Mesothelial cell of epicardium (in vitro differentiated cells): ENCODE measurements around the gene PTPDC1. TPM values are rescaled to one million over a fixed set of nuclear protein-coding genes. Genes with fewer than 3 reads are reported as not detected.
A peak's percentile ranks its signal among the peaks of the same experiment; 100 is the strongest.

ENCODE experiments used
- DNase-seq, 2 experiments: peaks; one replicate each; pipeline ENCODE4 v3.0.0; 2021; ENCODE audit warnings: low spot score in 2 of 2; ENCODE audit not compliant: unreplicated experiment in 2 of 2
- H3K27ac Mint-ChIP-seq: 2 replicates; pipeline ENCODE4 v1.8.0; 2021; ENCODE audit warnings: mixed read lengths
- H3K27me3 Mint-ChIP-seq: 2 replicates; pipeline ENCODE4 v1.8.0; 2021; ENCODE audit warnings: low read depth, mixed read lengths
- H3K36me3 Mint-ChIP-seq: 2 replicates; pipeline ENCODE4 v1.8.0; 2021; ENCODE audit warnings: mixed read lengths
- H3K4me1 Mint-ChIP-seq: 2 replicates; pipeline ENCODE4 v1.8.0; 2021; ENCODE audit warnings: mixed read lengths
- H3K4me3 Mint-ChIP-seq: 2 replicates; pipeline ENCODE4 v1.8.0; 2021; ENCODE audit warnings: mild to moderate bottlenecking, moderate library complexity, mixed read lengths
- H3K9me3 Mint-ChIP-seq: 2 replicates; pipeline ENCODE4 v1.8.0; 2021; ENCODE audit warnings: mixed read lengths
- CTCF ChIP-seq: fragments of 200-600 bp; sonication (generic); IDR thresholded peaks from one replicate; pipeline ENCODE4 v1.5.0; 2021; ENCODE audit warnings: antibody characterized with exemption; ENCODE audit not compliant: unreplicated experiment
- total RNA-seq: library from RNA; stranded (reverse); gene quantifications from 3 replicates; pipeline ENCODE4 v1.2.1, GENCODE V29; 2021

PTPDC1 gene
- total RNA-seq, 1 donor from 2014 or later, result 13.7 TPM

GRCh38 chr9:94140791-94141790 is 56.8 kb downstream of the PTPDC1 start:
- no peaks in the 10 kb centered on the region for H3K9me3 Mint-ChIP-seq
- no peak for TF ChIP-seq CTCF
- H3K27me3 Mint-ChIP-seq, result no peaks in the 10 kb centered on the region
- DNase-seq, result peak in 1 of 2 experiments; percentile 34
- peaks cover 30% of the 10 kb centered on the region for H3K4me1 Mint-ChIP-seq
- no peaks in the 10 kb centered on the region for H3K36me3 Mint-ChIP-seq
- H3K27ac Mint-ChIP-seq, result peak overlapping the region; percentile 91
- no peak overlapping the region for H3K4me3 Mint-ChIP-seq

DNA sequence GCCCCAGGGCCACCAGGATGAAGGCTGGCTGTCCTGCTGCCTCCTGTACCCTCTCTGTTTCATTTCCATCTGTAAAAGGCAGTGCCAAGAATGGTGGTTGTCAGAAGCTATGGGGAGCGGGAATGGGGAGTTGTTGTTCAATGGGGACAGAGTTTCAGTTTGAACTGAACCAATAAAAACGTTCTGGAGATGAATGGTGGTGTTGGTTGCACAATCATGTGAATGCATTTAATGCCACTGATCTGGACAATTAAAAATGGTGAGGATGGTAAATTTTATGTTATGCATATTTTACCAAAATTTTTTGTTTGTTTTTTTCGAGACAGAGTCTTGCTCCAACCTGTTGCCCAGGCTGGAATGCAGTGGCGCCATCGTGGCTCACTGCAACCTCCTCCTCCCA is 58.1 kb downstream of the PTPDC1 start:
- Mint-ChIP-seq H3K36me3 (no peaks in the 10 kb centered on the region), H3K4me1 (peaks cover 30% of the 10 kb centered on the region), H3K4me3 (no peak overlapping the region), H3K9me3 (no peaks in the 10 kb centered on the region), H3K27ac (no peak overlapping the region), H3K27me3 (no peaks in the 10 kb centered on the region)
- DNase-seq, result no peak
- no peak for TF ChIP-seq CTCF

GRCh38 chr9:94144394-94144793 is 60.1 kb downstream of the PTPDC1 start:
- H3K4me3 Mint-ChIP-seq, result no peak overlapping the region
- H3K27ac Mint-ChIP-seq, result no peak overlapping the region
- H3K36me3 Mint-ChIP-seq, result no peaks in the 10 kb centered on the region
- no peaks in the 10 kb centered on the region for H3K27me3 Mint-ChIP-seq
- no peak for TF ChIP-seq CTCF
- H3K9me3 Mint-ChIP-seq, result no peaks in the 10 kb centered on the region
- no peak for DNase-seq
- peaks cover 25% of the 10 kb centered on the region for H3K4me1 Mint-ChIP-seq

- Mint-ChIP-seq H3K36me3 (no peaks in the 10 kb centered on the region), H3K27ac (no peak overlapping the region), H3K4me3 (no peak overlapping the region), H3K9me3 (no peaks in the 10 kb centered on the region), H3K4me1 (peaks cover 14% of the 10 kb centered on the region), H3K27me3 (no peaks in the 10 kb centered on the region)
- TF ChIP-seq CTCF, result no peak
- DNase-seq, result no peak
Observed at GRCh38 chr9:94145640-94146039, 61.4 kb downstream of the PTPDC1 start.

GRCh38 chr9:94147776-94148175 is 63.5 kb downstream of the PTPDC1 start:
- H3K4me3 Mint-ChIP-seq, result no peak overlapping the region
- H3K27me3 Mint-ChIP-seq, result no peaks in the 10 kb centered on the region
- H3K4me1 Mint-ChIP-seq, result peaks cover 14% of the 10 kb centered on the region
- H3K9me3 Mint-ChIP-seq, result no peaks in the 10 kb centered on the region
- H3K27ac Mint-ChIP-seq, result no peak overlapping the region
- TF ChIP-seq CTCF, result no peak
- no peak for DNase-seq
- no peaks in the 10 kb centered on the region for H3K36me3 Mint-ChIP-seq
